GM12878 (cell line): ENCODE measurements around the gene IFNA4. TPM values are rescaled to one million over a fixed set of nuclear protein-coding genes. Genes with fewer than 3 reads are reported as not detected.

Experiments used
- ATAC-seq: fragments of 200-7000 bp; cut with Tn5 transposase; 3 replicates; pipeline ENCODE4 v1.9.1; 2020; ENCODE audit warnings: mild to moderate bottlenecking, moderate library complexity
- BruUV-seq: library from RNA; stranded (reverse); fragments of 400-500 nt; replicated peaks from 2 replicates; lab custom pipeline; 2021; lab: Mats Ljungman, UMichigan
- CTCF ChIA-PET: fragments of 300-600 bp; sonication (Branson Sonifier 250); formaldehyde crosslinking; extraction: SDS; loops from one replicate; lab custom pipeline; 2021; ENCODE audit warnings: inconsistent platforms; lab: Yijun Ruan, JAX
- POLR2A ChIA-PET: fragments of 350-600 bp; formaldehyde crosslinking; extraction: SDS; loops from one replicate; lab custom pipeline; 2021; ENCODE audit warnings: inconsistent platforms; lab: Charles Lee
- RAD21 ChIA-PET: fragments of 300-600 bp; sonication (Branson Sonifier 250); formaldehyde crosslinking; loops from one replicate; lab custom pipeline; 2023; ENCODE audit warnings: antibody characterized with exemption; ENCODE audit not compliant: unreplicated experiment; lab: Charles Lee
- SMC1A ChIA-PET: fragments of 300-600 bp; sonication (Branson Sonifier 250); formaldehyde crosslinking; loops from one replicate; lab custom pipeline; 2023; ENCODE audit not compliant: unreplicated experiment, uncharacterized antibody; lab: Charles Lee
- DNase-seq: peaks from one replicate; pipeline ENCODE4 v3.0.0-alpha.2; 2011; ENCODE audit warnings: low read depth, low spot score
- FAIRE-seq: peaks from 3 replicates; lab custom pipeline; 2011; peaks lifted over from hg19 to GRCh38; lab: Jason Lieb, UNC
- H2AFZ ChIP-seq: 2 replicates; pipeline ENCODE4 v1.6.0; 2011; ENCODE audit warnings: low read depth, low read length, control low read depth; ENCODE audit not compliant: control insufficient read depth
- H3K27ac ChIP-seq: 2 replicates; pipeline ENCODE4 v1.5.1; 2011; ENCODE audit warnings: control low read depth; ENCODE audit not compliant: control insufficient read depth, insufficient read depth
- H3K27me3 ChIP-seq, 2 experiments: replicated peaks in 1 of 2; 2 replicates each; pipeline versions ENCODE4 v1.6.0 to v1.6.1; 2011; ENCODE audit warnings: low read length in 1 of 2; ENCODE audit not compliant: control insufficient read depth in 2 of 2, insufficient read depth in 2 of 2
- H3K36me3 ChIP-seq, 2 experiments: 2 replicates each; pipeline ENCODE4 v1.5.1; 2011; ENCODE audit warnings: low read length in 1 of 2; ENCODE audit not compliant: control insufficient read depth in 2 of 2, insufficient read depth in 2 of 2
- H3K4me1 ChIP-seq: 2 replicates; pipeline ENCODE4 v1.6.1; 2011; ENCODE audit warnings: mild to moderate bottlenecking, low read length, moderate library complexity, mixed read lengths; ENCODE audit not compliant: control insufficient read depth, insufficient read depth
- H3K4me2 ChIP-seq: 2 replicates; pipeline ENCODE4 v1.6.0; 2011; ENCODE audit warnings: control low read depth; ENCODE audit not compliant: control insufficient read depth, insufficient read depth
- H3K4me3 ChIP-seq: fragments of 200-600 bp; sonication (generic); 2 replicates; pipeline ENCODE4 v1.5.1; 2016
- H3K79me2 ChIP-seq: 2 replicates; pipeline ENCODE4 v1.6.0; 2011; ENCODE audit warnings: low read length; ENCODE audit not compliant: control insufficient read depth, insufficient read depth
- H3K9ac ChIP-seq: 2 replicates; pipeline ENCODE4 v1.8.0; 2011; ENCODE audit warnings: low read length, control low read depth, mixed read lengths; ENCODE audit not compliant: control insufficient read depth, insufficient read depth
- H3K9me3 ChIP-seq: replicated peaks from 3 replicates; pipeline ENCODE4 v1.5.1; 2011; ENCODE audit warnings: mild to moderate bottlenecking, low read length; ENCODE audit not compliant: control insufficient read depth, insufficient read depth
- H4K20me1 ChIP-seq: 2 replicates; pipeline ENCODE4 v1.6.0; 2011; ENCODE audit not compliant: control insufficient read depth, insufficient read depth
- BCL11A ChIP-seq: IDR thresholded peaks from 2 replicates; pipeline ENCODE4 v1.6.1; 2011; ENCODE audit warnings: low read depth, low read length
- BRCA1 ChIP-seq: IDR thresholded peaks from 2 replicates; pipeline ENCODE4 v1.6.1; 2011; ENCODE audit warnings: low read depth, low read length, improper control_type of control experiment
- HDAC6 ChIP-seq: fragments of 200-600 bp; sonication (generic); IDR thresholded peaks from one replicate; pipeline ENCODE4 v1.8.0; 2017; ENCODE audit warnings: antibody characterized with exemption; ENCODE audit not compliant: unreplicated experiment
- IKZF1 ChIP-seq: fragments of 450-650 bp; conservative IDR thresholded peaks from 2 replicates; pipeline ENCODE4 v1.6.1; 2017; ENCODE audit warnings: antibody characterized with exemption, mild to moderate bottlenecking
- JUNB ChIP-seq: IDR thresholded peaks from 2 replicates; pipeline ENCODE4 v1.6.1; 2016; ENCODE audit warnings: antibody characterized with exemption, mild to moderate bottlenecking
- RB1 ChIP-seq: fragments of 450-650 bp; formaldehyde crosslinking; IDR thresholded peaks from 2 replicates; pipeline ENCODE4 v1.6.1; 2017; ENCODE audit warnings: mild to moderate bottlenecking, borderline replicate concordance
- RFX5 ChIP-seq: IDR thresholded peaks from 2 replicates; pipeline ENCODE4 v1.6.1; 2011; ENCODE audit warnings: low read depth, low read length, improper control_type of control experiment
- RUNX3 ChIP-seq: IDR thresholded peaks from 2 replicates; pipeline ENCODE4 v1.6.1; 2012; ENCODE audit warnings: low read length, inconsistent platforms
- SMC3 ChIP-seq: IDR thresholded peaks from 2 replicates; pipeline ENCODE4 v1.6.1; 2011; ENCODE audit warnings: low read length, improper control_type of control experiment, borderline replicate concordance
- TARDBP ChIP-seq: IDR thresholded peaks from 2 replicates; pipeline ENCODE4 v1.6.1; 2016; ENCODE audit warnings: borderline replicate concordance
- TBL1XR1 ChIP-seq: IDR thresholded peaks from 2 replicates; pipeline ENCODE4 v1.6.1; 2012; ENCODE audit warnings: low read depth, low read length, improper control_type of control experiment
- WGBS: methylation state at CpG from one replicate; pipeline ENCODE4 v1.1.6; 2016; ENCODE audit warnings: low lambda C conversion rate; ENCODE audit not compliant: insufficient replicate concordance, insufficient coverage; ENCODE audit errors: missing lambda C conversion rate; 5-methylcytosine and 5-hydroxymethylcytosine counted together
- in situ Hi-C: fragments of 300-500 bp; cut with MboI; formaldehyde crosslinking; loops from 9 replicates; pipeline ENCODE4 v1.14.3; 2018; ENCODE audit warnings: mixed read lengths
- intact Hi-C: fragments of 100-400 bp; cut with micrococcal nuclease; formaldehyde crosslinking; loops from one replicate; pipeline ENCODE4 v1.14.2; 2022; ENCODE audit not compliant: unreplicated experiment
- polyA plus RNA-seq, 11 experiments: library from polyadenylated mRNA; depleted of rRNA in 4 of 11; unstranded in 6 of 11; stranded (reverse) in 5 of 11; fragments of >200 nt; fragmentation: Nextera tagmentation in 4 of 11; fragmentation: Illumina TruSeq in 1 of 11; extraction: Ambion mirVana in 4 of 11; extraction: Trizol in 1 of 11; gene quantifications; 1 replicate in 1 of 11; 2 replicates in 10 of 11; pipeline versions ENCODE4 v1.2.1 to v1.2.3, GENCODE V29; 2011 to 2016; ENCODE audit warnings: inconsistent platforms in 2 of 11, missing spikeins in 2 of 11, low read depth in 1 of 11
- total RNA-seq, 4 experiments: library from RNA; depleted of rRNA in 3 of 4; stranded (reverse); fragments of >200 nt in 3 of 4; fragmentation: Illumina TruSeq in 1 of 4; extraction: Trizol in 1 of 4; gene quantifications; 2 replicates each; pipeline versions ENCODE4 v1.2.1 to v1.2.3, GENCODE V29; 2013 to 2021
- TF ChIP-seq, protein P1 (sequence below): fragments of 450-650 bp; formaldehyde crosslinking; IDR thresholded peaks from 2 replicates; pipeline ENCODE4 v1.5.0; 2022; ENCODE audit warnings: mild to moderate bottlenecking, missing genetic modification characterization
- TF ChIP-seq, protein P2 (sequence below): IDR thresholded peaks from 2 replicates; pipeline ENCODE4 v1.6.1; 2011; ENCODE audit warnings: low read depth, mild to moderate bottlenecking, low read length, moderate library complexity, borderline replicate concordance; ENCODE audit errors: extremely low read depth

IFNA4 gene
- total and polyA plus RNA-seq, 10 of the 15 experiments (the other 5 are each of a cell fraction or from before 2014, with no cell fraction given), result not detected

DNA sequence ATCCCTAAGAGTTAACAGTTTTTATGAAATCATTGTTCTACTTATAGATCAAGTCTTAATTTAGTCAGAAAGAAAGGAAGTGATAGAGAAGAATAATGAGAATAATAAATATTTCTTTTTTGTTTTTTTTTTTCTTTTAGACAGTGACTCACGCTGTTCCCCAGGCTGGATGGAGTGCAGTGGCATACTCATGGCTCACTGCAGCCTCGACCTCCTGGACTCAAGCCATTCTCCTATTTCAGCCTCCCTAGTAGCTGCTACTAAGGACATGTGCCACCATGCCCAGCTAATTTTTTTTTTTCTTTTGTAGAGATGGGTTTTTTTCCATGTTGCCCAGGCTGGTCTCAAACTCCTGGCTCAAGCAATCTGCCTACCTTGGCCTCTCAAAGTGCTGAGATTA lies 31.9 kb downstream of the IFNA4 start:
- BruUV-seq, result no TSS peak
- ChIA-PET RAD21 (no interaction called here), CTCF (interaction anchor here (0.6 kb wide), 1 partner anchor 872 kb away, joined by 3 read pairs; no protein-coding TSS in a partner anchor), SMC1A (interaction anchor here (1.1 kb wide), 1 partner anchor 76 kb away, joined by 3 read pairs; no protein-coding TSS in a partner anchor), POLR2A (interaction anchor here (0.7 kb wide), 1 partner anchor 38 kb away, joined by 4 read pairs; no protein-coding TSS in a partner anchor)
- no peaks in the 10 kb centered on the region for H3K9me3 ChIP-seq
- 54% methylated on average over 2 of the region's 2 CpGs for WGBS
- H3K79me2 ChIP-seq, result no peaks in the 10 kb centered on the region
- peaks cover 4% of the 10 kb centered on the region for H3K4me1 ChIP-seq
- intact Hi-C loops (no loop called here), in situ Hi-C loops (no loop called here)
- FAIRE-seq (no peak), DNase-seq (no peak), ATAC-seq (no peak)
- TF ChIP-seq, protein P1, sequence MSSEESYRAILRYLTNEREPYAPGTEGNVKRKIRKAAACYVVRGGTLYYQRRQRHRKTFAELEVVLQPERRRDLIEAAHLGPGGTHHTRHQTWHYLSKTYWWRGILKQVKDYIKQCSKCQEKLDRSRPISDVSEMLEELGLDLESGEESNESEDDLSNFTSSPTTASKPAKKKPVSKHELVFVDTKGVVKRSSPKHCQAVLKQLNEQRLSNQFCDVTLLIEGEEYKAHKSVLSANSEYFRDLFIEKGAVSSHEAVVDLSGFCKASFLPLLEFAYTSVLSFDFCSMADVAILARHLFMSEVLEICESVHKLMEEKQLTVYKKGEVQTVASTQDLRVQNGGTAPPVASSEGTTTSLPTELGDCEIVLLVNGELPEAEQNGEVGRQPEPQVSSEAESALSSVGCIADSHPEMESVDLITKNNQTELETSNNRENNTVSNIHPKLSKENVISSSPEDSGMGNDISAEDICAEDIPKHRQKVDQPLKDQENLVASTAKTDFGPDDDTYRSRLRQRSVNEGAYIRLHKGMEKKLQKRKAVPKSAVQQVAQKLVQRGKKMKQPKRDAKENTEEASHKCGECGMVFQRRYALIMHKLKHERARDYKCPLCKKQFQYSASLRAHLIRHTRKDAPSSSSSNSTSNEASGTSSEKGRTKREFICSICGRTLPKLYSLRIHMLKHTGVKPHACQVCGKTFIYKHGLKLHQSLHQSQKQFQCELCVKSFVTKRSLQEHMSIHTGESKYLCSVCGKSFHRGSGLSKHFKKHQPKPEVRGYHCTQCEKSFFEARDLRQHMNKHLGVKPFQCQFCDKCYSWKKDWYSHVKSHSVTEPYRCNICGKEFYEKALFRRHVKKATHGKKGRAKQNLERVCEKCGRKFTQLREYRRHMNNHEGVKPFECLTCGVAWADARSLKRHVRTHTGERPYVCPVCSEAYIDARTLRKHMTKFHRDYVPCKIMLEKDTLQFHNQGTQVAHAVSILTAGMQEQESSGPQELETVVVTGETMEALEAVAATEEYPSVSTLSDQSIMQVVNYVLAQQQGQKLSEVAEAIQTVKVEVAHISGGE (CRISPR knock-in tag), result no peak
- TF ChIP-seq, protein P2, sequence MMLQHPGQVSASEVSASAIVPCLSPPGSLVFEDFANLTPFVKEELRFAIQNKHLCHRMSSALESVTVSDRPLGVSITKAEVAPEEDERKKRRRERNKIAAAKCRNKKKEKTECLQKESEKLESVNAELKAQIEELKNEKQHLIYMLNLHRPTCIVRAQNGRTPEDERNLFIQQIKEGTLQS, result no peak
- no peak for TF ChIP-seq JUNB
- TF ChIP-seq BRCA1, result no peak
- no peak for TF ChIP-seq TBL1XR1
- TF ChIP-seq RUNX3, result no peak
- TF ChIP-seq TARDBP, result no peak
- no peak for TF ChIP-seq IKZF1
- TF ChIP-seq RFX5, result no peak
- TF ChIP-seq RB1, result no peak
- no peak for TF ChIP-seq HDAC6
- TF ChIP-seq SMC3, result no peak
- no peak for TF ChIP-seq BCL11A
- no peaks in the 10 kb centered on the region for H4K20me1 ChIP-seq
- H3K4me2 ChIP-seq, result no peak overlapping the region
- H3K27me3 ChIP-seq, result no peaks in the 10 kb centered on the region
- H3K27ac ChIP-seq, result no peak overlapping the region
- no peak overlapping the region for H3K4me3 ChIP-seq
- H3K36me3 ChIP-seq, result no peaks in the 10 kb centered on the region
- no peak overlapping the region for H3K9ac ChIP-seq
- H2AFZ ChIP-seq, result no peak overlapping the region
